Body of pancreas (tissue), 4 donors: ENCODE measurements around the gene SPATA1.

Source experiments
- CTCF ChIP-seq, 7 experiments: fragments of 450-650 bp in 4 of 7; fragments of 200-600 bp in 3 of 7; sonication (generic) in 3 of 7; IDR thresholded peaks; one replicate each; pipeline ENCODE4 v1.5.1; 2016 to 2019; ENCODE audit warnings: antibody characterized with exemption in 7 of 7
- POLR2A ChIP-seq, 3 donors: fragments of 450-650 bp; IDR thresholded peaks; one replicate each; pipeline ENCODE4 v1.6.1; 2016; ENCODE audit warnings: antibody characterized with exemption in 3 of 3, mild to moderate bottlenecking in 2 of 3

GRCh38 chr1:84600796-84601195 is 94.6 kb downstream of the SPATA1 start:
- TF ChIP-seq CTCF (IDR thresholded peaks at IDR 0.05): no peak
- no peak for TF ChIP-seq POLR2A (IDR thresholded peaks at IDR 0.05)
